Keratinocyte (primary cell): ENCODE measurements around the gene RETREG3. TPM values are rescaled to one million over a fixed set of nuclear protein-coding genes. Genes with fewer than 3 reads are reported as not detected.
A peak's percentile ranks its signal among the peaks of the same experiment; 100 is the strongest.
"Not testable (repeated sequence)": the region's sequence is repeated elsewhere in the genome, so short reads cannot be mapped to it uniquely, and the experiment has no call there.

Source experiments
- DNase-seq: peaks from one replicate; pipeline ENCODE4 v3.0.0-alpha.2; 2011; ENCODE audit warnings: low read depth, missing footprints, low spot score
- FAIRE-seq: peaks from 2 replicates; lab custom pipeline; 2011; peaks lifted over from hg19 to GRCh38; lab: Jason Lieb, UNC
- H2AFZ ChIP-seq: 2 replicates; pipeline ENCODE4 v1.6.0; 2012; ENCODE audit warnings: low read length, control low read depth, inconsistent platforms; ENCODE audit not compliant: control insufficient read depth
- H3K27ac ChIP-seq: 2 replicates; pipeline ENCODE4 v1.5.1; 2011; ENCODE audit warnings: low read length; ENCODE audit not compliant: control insufficient read depth, insufficient read depth
- H3K27me3 ChIP-seq: 3 replicates; pipeline ENCODE4 v1.6.0; 2011; ENCODE audit warnings: low read length; ENCODE audit not compliant: control insufficient read depth, insufficient read depth; ENCODE audit errors: extremely low read depth
- H3K36me3 ChIP-seq, 2 experiments: 2 replicates in 1 of 2; 3 replicates in 1 of 2; pipeline ENCODE4 v1.5.1; 2011; ENCODE audit warnings: low read length in 2 of 2, mild to moderate bottlenecking in 1 of 2; ENCODE audit not compliant: control insufficient read depth in 2 of 2, insufficient read depth in 2 of 2; ENCODE audit errors: extremely low read depth in 1 of 2
- H3K4me1 ChIP-seq: 3 replicates; pipeline ENCODE4 v1.5.1; 2011; ENCODE audit warnings: low read length; ENCODE audit not compliant: control insufficient read depth, insufficient read depth; ENCODE audit errors: extremely low read depth
- H3K4me2 ChIP-seq: 3 replicates; pipeline ENCODE4 v1.6.0; 2011; ENCODE audit warnings: low read depth, low read length; ENCODE audit not compliant: control insufficient read depth, insufficient read depth; ENCODE audit errors: extremely low read depth
- H3K4me3 ChIP-seq, 3 experiments: fragments of 200-600 bp in 1 of 3; sonication (generic) in 1 of 3; 2 replicates in 2 of 3; 3 replicates in 1 of 3; pipeline ENCODE4 v1.5.1; 2011 to 2016; ENCODE audit warnings: low read length in 3 of 3, mild to moderate bottlenecking in 3 of 3, control low read depth in 2 of 3, inconsistent platforms in 1 of 3, low read depth in 1 of 3, mixed read lengths in 1 of 3, mixed run types in 1 of 3, moderate library complexity in 1 of 3; ENCODE audit not compliant: control insufficient read depth in 2 of 3, insufficient read depth in 2 of 3; ENCODE audit errors: extremely low read depth in 1 of 3
- H3K79me2 ChIP-seq: 2 replicates; pipeline ENCODE4 v1.6.0; 2012; ENCODE audit warnings: low read length; ENCODE audit not compliant: control insufficient read depth, insufficient read depth
- H3K9ac ChIP-seq: 3 replicates; pipeline ENCODE4 v1.6.0; 2011; ENCODE audit warnings: low read length; ENCODE audit not compliant: control insufficient read depth, insufficient read depth; ENCODE audit errors: extremely low read depth
- H3K9me1 ChIP-seq: 3 replicates; pipeline ENCODE4 v1.6.0; 2011; ENCODE audit warnings: low read length; ENCODE audit not compliant: control insufficient read depth, insufficient read depth; ENCODE audit errors: extremely low read depth
- H3K9me3 ChIP-seq: 2 replicates; pipeline ENCODE4 v1.5.1; 2012; ENCODE audit warnings: low read depth, low read length; ENCODE audit not compliant: control insufficient read depth
- H4K20me1 ChIP-seq: 3 replicates; pipeline ENCODE4 v1.6.0; 2011; ENCODE audit warnings: low read length; ENCODE audit not compliant: control insufficient read depth, insufficient read depth; ENCODE audit errors: extremely low read depth
- EZH2 ChIP-seq: IDR thresholded peaks from one replicate; pipeline ENCODE4 v1.6.1; 2012; ENCODE audit warnings: inconsistent platforms, mild to moderate bottlenecking, low read length, moderate library complexity
- dilution Hi-C: fragments of 300-500 bp; cut with MboI; formaldehyde crosslinking; loops from one replicate; pipeline ENCODE4 v1.7.0; 2020; ENCODE audit warnings: low sequenced_read_pairs; ENCODE audit not compliant: extremely low pct_ligation_motif_present
- polyA plus RNA-seq, 5 experiments: library from polyadenylated mRNA; depleted of rRNA in 3 of 5; stranded (reverse) in 3 of 5; stranded (forward) in 1 of 5; unstranded in 1 of 5; fragments of >200 nt; gene quantifications; 1 replicate in 1 of 5; 2 replicates in 3 of 5; 3 replicates in 1 of 5; pipeline versions ENCODE4 v1.2.1 to v1.2.3, GENCODE V29; 2011 to 2012; ENCODE audit warnings: missing spikeins in 2 of 5, low read depth in 1 of 5, low replicate concordance in 1 of 5
- TF ChIP-seq, protein P1 (sequence below), 3 experiments: IDR thresholded peaks in 1 of 3; conservative IDR thresholded peaks in 1 of 3; optimal IDR thresholded peaks in 1 of 3; 2 replicates in 2 of 3; 3 replicates in 1 of 3; pipeline versions ENCODE3 to v1.5.1; 2011; ENCODE audit warnings: low read length in 3 of 3, mild to moderate bottlenecking in 3 of 3, moderate library complexity in 2 of 3, control low read depth in 1 of 3, inconsistent platforms in 1 of 3; ENCODE audit not compliant: insufficient read depth in 2 of 3; ENCODE audit errors: extremely low read depth in 1 of 3

Gene RETREG3
- polyA plus RNA-seq, 1 donor (not counting 4 experiments of a cell fraction or from before 2014, with no cell fraction given): 25.2 TPM

DNA sequence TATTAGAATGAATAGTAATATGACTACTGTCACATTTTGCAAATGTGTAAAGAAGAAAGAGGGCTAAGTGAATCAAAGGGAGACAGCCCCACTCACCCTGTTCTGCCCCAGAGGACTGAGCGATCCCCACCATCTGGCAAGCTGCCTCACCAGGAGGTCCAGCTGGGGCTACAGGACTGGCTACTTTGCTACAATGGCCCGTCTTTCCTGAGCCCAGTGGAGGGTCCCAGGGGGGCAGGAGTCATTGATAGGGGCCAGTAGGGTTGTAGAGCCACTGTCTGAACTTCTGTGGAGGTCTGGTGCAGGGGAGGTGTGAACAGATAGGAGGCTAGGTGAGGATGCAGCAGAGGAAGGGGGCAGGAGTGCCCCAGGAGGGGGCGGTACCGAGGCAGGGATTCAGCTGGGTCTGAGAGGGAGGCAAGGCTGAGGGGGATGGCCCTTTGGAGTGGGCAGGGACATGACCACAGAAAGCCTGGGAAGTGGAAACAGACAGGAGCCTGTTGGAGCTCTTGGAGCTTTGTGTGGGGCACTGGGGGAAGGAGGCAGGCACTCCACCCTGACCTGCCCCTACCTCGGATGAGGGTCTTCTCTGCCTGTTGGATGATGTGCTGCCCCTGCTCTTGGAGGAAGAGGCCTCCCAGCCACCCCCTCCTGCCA is 53.1 kb downstream of the RETREG3 start:
- dilution Hi-C loops, DNase-seq, H3K27me3 ChIP-seq, H3K36me3 ChIP-seq, H2AFZ ChIP-seq, H4K20me1 ChIP-seq, H3K9me1 ChIP-seq, H3K9ac ChIP-seq, H3K4me2 ChIP-seq, H3K27ac ChIP-seq, H3K4me3 ChIP-seq, H3K9me3 ChIP-seq: not testable (repeated sequence)
- TF ChIP-seq, protein P1, sequence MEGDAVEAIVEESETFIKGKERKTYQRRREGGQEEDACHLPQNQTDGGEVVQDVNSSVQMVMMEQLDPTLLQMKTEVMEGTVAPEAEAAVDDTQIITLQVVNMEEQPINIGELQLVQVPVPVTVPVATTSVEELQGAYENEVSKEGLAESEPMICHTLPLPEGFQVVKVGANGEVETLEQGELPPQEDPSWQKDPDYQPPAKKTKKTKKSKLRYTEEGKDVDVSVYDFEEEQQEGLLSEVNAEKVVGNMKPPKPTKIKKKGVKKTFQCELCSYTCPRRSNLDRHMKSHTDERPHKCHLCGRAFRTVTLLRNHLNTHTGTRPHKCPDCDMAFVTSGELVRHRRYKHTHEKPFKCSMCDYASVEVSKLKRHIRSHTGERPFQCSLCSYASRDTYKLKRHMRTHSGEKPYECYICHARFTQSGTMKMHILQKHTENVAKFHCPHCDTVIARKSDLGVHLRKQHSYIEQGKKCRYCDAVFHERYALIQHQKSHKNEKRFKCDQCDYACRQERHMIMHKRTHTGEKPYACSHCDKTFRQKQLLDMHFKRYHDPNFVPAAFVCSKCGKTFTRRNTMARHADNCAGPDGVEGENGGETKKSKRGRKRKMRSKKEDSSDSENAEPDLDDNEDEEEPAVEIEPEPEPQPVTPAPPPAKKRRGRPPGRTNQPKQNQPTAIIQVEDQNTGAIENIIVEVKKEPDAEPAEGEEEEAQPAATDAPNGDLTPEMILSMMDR (optimal IDR thresholded peaks at IDR 0.05 in 1 of 3, IDR thresholded peaks at IDR 0.05 in 1 of 3, conservative IDR thresholded peaks at IDR 0.05 in 1 of 3; ENCODE audit: extremely low read depth in 1 of 3, insufficient read depth in 2 of 3, low read length in 3 of 3): peak in 1 of 3 experiments; percentile 20
- peak; percentile 20 for FAIRE-seq
- Histone ChIP-seq H3K4me1 (peaks cover 18% of the 10 kb centered on the region), H3K79me2 (peaks cover 13% of the 10 kb centered on the region)

GRCh38 chr17:42555122-42555622 is 54.0 kb downstream of the RETREG3 start:
- Histone ChIP-seq H3K9me1 (no peaks in the 10 kb centered on the region), H2AFZ (peak overlapping the region; percentile 82), H3K4me2 (peak overlapping the region; percentile 86), H3K79me2 (peaks cover 13% of the 10 kb centered on the region), H4K20me1 (no peaks in the 10 kb centered on the region), H3K27ac (peak overlapping the region; percentile 54), H3K9me3 (no peaks in the 10 kb centered on the region), H3K36me3 (no peaks in the 10 kb centered on the region), H3K4me1 (peaks cover 18% of the 10 kb centered on the region), H3K4me3 (peak overlapping the region; percentile 71 to 82 (median 80)), H3K27me3 (no peaks in the 10 kb centered on the region), H3K9ac (peak overlapping the region; percentile 78)
- FAIRE-seq (no peak), DNase-seq (no peak)
- dilution Hi-C loops: no loop called here
- TF ChIP-seq, protein P1 (optimal IDR thresholded peaks at IDR 0.05 in 1 of 3, IDR thresholded peaks at IDR 0.05 in 1 of 3, conservative IDR thresholded peaks at IDR 0.05 in 1 of 3; ENCODE audit: extremely low read depth in 1 of 3, insufficient read depth in 2 of 3, low read length in 3 of 3): no peak
- no peak for TF ChIP-seq EZH2
